SHP77 treated with DMSO at 0.1 percent for 48 hours (cell line): ENCODE results near the gene POU4F1.

Experiments
- DNase-seq: peaks from one replicate; lab custom pipeline; 2025; lab: John Stamatoyannopoulos, UW

POU4F1 gene

GRCh38 chr13:78592584-78592983 lies 10.8 kb downstream of the POU4F1 start:
- no peak for DNase-seq

- DNase-seq = no peak
These were observed 14.1 kb downstream of the POU4F1 start for GRCh38 chr13:78589206-78589605.

- no peak for DNase-seq
These were observed 16.0 kb downstream of the POU4F1 start for GRCh38 chr13:78587395-78587794.

GRCh38 chr13:78586706-78587105 lies 16.6 kb downstream of the POU4F1 start:
- no peak for DNase-seq

DNA sequence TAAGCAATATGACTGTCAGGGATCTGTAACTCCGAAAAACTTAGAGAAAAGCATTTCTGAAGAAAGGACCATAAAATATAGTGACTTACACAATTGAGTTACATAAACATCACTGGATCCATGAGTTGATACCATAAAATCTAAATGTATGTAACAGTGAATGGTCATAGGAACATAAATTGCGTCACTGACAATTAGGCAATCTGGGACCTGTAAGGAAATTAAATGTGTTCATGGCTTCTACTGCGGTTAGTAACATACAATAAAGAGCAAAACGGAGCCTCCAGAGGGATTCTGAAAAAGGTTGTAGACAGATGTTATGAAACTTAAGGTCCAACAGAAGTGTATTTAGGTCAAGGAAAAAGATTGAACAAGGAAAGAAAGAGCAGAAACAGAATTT lies 27.1 kb downstream of the POU4F1 start:
- DNase-seq = no peak

DNA sequence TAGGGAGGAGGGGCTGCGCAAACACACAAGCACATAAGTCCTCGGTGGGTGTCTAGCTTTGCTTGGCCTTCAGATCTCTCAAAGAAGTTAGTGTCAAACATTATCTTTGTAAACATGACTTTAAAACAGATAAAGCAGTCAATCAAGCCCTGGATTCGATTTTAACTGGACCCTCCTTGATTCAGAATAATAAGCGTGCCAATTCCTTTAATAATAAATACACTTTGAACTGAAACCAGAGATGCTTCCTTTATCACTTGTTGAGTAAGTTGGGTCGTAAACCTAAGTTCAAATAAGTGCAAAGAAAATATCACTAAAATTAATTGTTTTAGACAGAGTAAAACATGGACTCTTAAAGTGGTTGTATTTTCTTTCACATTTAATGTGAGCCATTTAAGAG lies 30.9 kb downstream of the POU4F1 start:
- no peak for DNase-seq

DNA sequence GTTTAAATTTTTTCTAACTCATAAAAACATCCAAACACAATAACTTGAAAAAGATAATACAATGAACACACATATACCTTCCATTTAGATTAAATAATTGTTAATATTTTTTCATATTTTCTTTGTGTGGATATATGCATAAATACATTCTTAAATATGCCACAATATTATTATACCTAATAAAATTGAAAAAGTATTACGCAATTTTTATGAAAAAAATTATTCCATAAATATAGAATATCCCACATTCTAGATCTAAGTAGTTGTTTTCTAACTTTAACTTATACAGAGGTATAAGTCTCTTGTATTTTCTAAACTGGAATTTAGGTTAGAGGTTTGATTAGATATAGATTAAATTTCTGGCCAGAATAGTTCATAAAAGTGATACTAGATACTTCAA lies 34.3 kb downstream of the POU4F1 start:
- DNase-seq = no peak

DNA sequence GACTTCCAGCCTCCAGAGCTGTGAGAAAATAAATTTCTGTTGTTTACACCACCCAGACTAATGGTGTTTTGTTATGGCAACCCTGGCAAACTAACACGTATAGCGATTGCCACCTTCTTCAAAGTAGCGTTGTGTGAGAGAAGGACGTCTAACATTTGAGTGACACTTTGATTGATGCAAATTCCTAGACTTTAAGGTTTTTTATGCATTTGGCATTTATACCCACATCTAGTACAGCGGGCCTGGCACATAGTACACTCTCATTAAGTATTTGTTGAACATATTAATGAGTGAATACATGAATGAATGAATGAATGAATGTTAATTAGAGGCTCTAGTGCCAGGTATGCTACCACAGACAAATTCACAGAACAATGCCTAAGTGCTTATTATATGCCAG lies 36.7 kb downstream of the POU4F1 start:
- DNase-seq = no peak

DNA sequence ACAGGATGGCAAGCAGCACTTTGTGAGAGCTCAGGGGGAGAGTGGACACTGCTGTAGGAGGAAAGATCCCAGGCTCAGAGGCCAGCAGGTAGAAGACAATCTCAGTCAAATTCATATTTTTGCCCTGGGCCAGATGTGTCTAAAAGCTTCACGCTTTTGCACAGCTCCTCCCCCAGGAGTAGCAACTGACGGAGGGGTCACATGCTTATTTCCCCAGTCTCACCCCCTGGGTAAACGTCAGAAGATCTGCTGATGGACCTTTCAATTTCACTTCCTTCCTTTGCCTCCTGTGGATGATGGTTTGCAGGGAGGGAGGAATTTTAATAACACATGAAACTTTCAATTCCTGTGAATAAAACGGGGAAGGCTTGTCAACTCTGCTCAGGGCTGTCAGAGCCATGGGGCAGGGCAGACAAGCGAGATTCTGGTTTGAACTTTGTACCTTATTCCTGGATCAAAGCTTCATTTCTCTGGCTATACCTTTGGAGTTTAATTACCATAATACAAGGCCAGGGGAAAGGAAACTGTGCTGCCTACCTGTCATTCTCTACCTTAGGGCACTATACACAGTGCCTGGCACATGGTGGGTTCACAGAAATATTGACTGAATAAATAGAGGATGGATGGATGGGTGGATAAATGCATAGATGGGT lies 41.0 kb downstream of the POU4F1 start:
- DNase-seq = no peak
